ENCODE results near the gene HS6ST1. TPM values are rescaled to one million over a fixed set of nuclear protein-coding genes. Genes with fewer than 3 reads are reported as not detected.
A peak's percentile ranks its signal among the peaks of the same experiment; 100 is the strongest.

HS6ST1 gene
- total RNA-seq, 6 experiments from 2014 or later: 18.5 to 27.2 (median 24.3) TPM

GRCh38 chr2:128232965-128233789 is 85.5 kb downstream of the HS6ST1 start:
- Mint-ChIP-seq H3K27ac (no peak overlapping the region), H3K36me3 (ENCODE audit: low read depth) (no peaks in the 10 kb centered on the region), H3K27me3 (ENCODE audit: insufficient read depth) (peaks cover 24% of the 10 kb centered on the region), H3K9me3 (no peaks in the 10 kb centered on the region), H3K4me1 (ENCODE audit: low read depth) (peaks cover 32% of the 10 kb centered on the region), H3K4me3 (peak overlapping the region; percentile 80)
- TF ChIP-seq CTCF (IDR thresholded peaks at IDR 0.05): peak; percentile 91
- DNase-seq: peak; percentile 49

- Mint-ChIP-seq H3K4me1 (ENCODE audit: low read depth) (peaks cover 9% of the 10 kb centered on the region), H3K27me3 (ENCODE audit: insufficient read depth) (peaks cover 29% of the 10 kb centered on the region), H3K36me3 (ENCODE audit: low read depth) (no peaks in the 10 kb centered on the region), H3K9me3 (no peaks in the 10 kb centered on the region; the same call in 1 of the 2 replicates), H3K4me3 (no peak overlapping the region), H3K27ac (no peak overlapping the region)
- TF ChIP-seq CTCF (IDR thresholded peaks at IDR 0.05): no peak
- DNase-seq: peak; percentile 12
These were observed 89.8 kb downstream of the HS6ST1 start for GRCh38 chr2:128228894-128229293.

GRCh38 chr2:128227862-128228261 is 90.8 kb downstream of the HS6ST1 start:
- Mint-ChIP-seq H3K9me3 (no peaks in the 10 kb centered on the region; the same call in 1 of the 2 replicates), H3K27ac (no peak overlapping the region), H3K27me3 (ENCODE audit: insufficient read depth) (peaks cover 28% of the 10 kb centered on the region), H3K36me3 (ENCODE audit: low read depth) (no peaks in the 10 kb centered on the region), H3K4me3 (no peak overlapping the region), H3K4me1 (ENCODE audit: low read depth) (peaks cover 9% of the 10 kb centered on the region; the same call in 1 of the 2 replicates)
- TF ChIP-seq CTCF (IDR thresholded peaks at IDR 0.05): no peak
- DNase-seq: no peak

DNA sequence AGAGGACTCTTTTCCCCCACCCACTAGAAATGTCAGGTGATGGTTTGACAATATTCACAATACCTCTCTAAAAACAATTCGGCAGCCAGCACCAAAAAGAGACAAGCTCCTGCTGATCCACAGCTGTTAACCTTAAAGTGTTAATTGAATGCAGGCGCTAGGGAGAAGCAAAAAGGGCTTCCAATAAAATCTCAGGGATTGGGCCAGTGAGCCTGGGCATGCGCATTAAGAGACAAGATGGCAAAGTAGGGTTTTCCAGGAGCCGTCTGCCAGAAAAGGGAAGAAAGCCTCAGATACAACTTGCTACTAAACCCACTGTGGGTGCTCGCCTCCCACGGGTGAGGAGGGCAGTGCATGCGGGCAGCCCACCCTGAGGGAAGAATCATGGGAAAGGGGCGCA is 98.8 kb downstream of the HS6ST1 start:
- no peak for DNase-seq
- no peak overlapping the region for H3K27ac Mint-ChIP-seq
- no peaks in the 10 kb centered on the region for H3K9me3 Mint-ChIP-seq
- H3K27me3 Mint-ChIP-seq (ENCODE audit: insufficient read depth): peaks cover 15% of the 10 kb centered on the region
- no peak overlapping the region; the same call in 1 of the 2 replicates for H3K4me3 Mint-ChIP-seq
- no peaks in the 10 kb centered on the region for H3K36me3 Mint-ChIP-seq (ENCODE audit: low read depth)
- no peak for TF ChIP-seq CTCF (IDR thresholded peaks at IDR 0.05)
- H3K4me1 Mint-ChIP-seq (ENCODE audit: low read depth): no peaks in the 10 kb centered on the region

DNA sequence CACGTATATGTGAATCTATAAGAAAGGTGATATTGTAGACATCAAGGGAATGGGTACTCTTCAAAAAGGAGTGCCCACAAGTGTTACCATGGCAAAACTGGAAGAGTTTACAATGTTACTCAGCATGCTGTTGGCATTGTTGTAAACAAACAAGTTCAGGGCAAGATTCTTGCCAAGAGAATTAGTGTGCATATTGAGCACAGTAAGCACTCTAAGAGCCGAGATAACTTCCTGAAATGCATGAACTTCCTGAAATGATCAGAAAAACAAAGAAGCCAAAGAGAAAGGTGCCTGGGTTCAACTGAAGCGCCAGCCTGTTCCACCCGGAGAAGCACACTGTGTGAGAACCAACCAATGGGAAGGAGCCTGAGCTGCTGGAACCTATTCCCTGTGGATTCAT is 101.0 kb downstream of the HS6ST1 start:
- no peak for DNase-seq
- no peaks in the 10 kb centered on the region for H3K4me1 Mint-ChIP-seq (ENCODE audit: low read depth)
- no peaks in the 10 kb centered on the region for H3K9me3 Mint-ChIP-seq
- no peak overlapping the region for H3K4me3 Mint-ChIP-seq
- H3K27ac Mint-ChIP-seq: no peak overlapping the region
- peaks cover 27% of the 10 kb centered on the region for H3K27me3 Mint-ChIP-seq (ENCODE audit: insufficient read depth)
- H3K36me3 Mint-ChIP-seq (ENCODE audit: low read depth): no peaks in the 10 kb centered on the region
- no peak for TF ChIP-seq CTCF (IDR thresholded peaks at IDR 0.05)
